ENCODE data around the gene STK10. TPM values are rescaled to one million over a fixed set of nuclear protein-coding genes. Genes with fewer than 3 reads are reported as not detected.
"Not testable (repeated sequence)": the region's sequence is repeated elsewhere in the genome, so short reads cannot be mapped to it uniquely, and the experiment has no call there.

STK10 gene
- polyA plus RNA-seq, 3 donors, result 12.7 to 22.4 (median 15.7) TPM

DNA sequence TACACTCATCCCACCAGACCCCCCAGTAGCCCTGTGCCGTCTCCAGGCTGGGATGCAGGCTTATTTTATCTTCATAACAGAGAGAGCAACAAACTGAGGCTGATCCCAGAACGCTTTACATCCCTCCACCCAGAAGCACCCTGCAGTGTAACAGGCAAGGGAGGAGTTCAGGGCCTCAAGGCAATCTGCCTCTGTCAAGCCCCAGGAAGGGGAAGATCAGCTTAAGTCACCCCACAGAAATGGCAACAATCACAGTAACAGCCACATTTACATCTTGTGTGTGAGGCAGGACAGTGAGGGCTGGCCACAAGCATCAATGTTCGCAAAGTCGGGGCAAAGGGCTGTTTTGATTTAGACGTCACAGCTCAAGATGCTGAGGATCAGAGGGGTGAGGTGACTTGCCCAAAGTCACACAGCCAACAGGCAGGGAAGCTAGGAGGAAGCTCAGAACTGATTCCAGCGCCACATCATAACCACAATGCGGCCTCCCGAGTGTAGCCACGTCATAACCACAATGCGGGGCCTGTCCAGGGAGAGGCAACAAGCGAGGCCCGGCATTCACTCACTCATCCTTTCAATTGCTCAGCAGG is 14.4 kb downstream of the STK10 start:
- no peak for DNase-seq (ENCODE audit: extremely low read depth in 1 of 11, low read depth in 9 of 11, low spot score in 4 of 11)

DNA sequence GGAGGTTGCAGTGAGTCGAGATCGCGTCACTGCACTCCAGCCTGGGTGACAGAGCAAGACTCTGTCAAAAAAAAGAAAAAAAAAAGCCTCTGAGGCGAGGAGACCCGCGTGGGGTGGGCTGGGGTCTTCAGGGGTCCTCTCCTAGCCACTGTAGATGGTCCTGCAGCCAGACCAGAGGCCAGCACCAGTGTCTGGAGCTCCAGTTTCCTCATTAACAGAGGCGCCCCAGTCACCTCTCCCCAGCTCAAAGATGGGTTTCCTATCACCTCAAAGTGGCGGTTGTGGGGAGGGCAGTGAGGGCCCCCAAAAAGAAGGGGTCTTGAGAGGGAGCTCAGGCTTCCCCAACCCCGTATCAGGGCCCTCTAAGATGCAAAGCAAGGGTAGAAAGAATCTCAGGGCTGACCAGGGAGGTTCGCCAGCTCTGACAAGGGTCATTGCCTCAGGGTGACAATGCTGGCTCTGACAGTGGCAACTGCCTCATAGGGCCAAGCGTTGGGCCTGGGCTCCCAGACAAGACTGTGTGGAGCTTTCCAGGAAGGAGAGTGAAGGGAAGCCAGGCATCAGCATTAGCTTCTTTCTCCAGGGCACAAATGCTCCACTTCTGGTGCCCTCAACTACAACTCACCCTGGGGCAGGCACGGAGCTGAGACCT is 15.0 kb downstream of the STK10 start:
- no peak for DNase-seq (ENCODE audit: extremely low read depth in 1 of 11, low read depth in 9 of 11, low spot score in 4 of 11)

DNA sequence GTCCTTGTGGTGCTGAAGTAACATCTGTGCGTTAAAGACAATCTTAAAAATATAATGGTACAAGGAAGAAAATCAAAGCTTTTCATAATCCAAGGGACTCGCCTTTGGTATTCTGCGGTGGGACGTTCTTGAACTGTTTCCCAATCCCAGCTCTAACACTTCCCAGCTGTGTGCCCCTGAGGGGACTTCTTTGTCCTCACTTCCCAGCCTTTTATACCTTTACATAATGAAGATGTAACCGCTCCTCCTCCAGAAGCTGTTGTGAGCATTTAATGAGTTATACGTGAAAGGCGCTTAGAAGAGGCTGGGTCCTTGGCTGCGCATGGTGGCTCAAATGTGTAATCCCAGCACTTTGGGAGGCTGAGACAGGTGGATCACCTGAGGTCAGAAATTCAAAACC is 16.9 kb downstream of the STK10 start:
- DNase-seq (ENCODE audit: extremely low read depth in 1 of 11, low read depth in 9 of 11, low spot score in 4 of 11), result no peak

DNA sequence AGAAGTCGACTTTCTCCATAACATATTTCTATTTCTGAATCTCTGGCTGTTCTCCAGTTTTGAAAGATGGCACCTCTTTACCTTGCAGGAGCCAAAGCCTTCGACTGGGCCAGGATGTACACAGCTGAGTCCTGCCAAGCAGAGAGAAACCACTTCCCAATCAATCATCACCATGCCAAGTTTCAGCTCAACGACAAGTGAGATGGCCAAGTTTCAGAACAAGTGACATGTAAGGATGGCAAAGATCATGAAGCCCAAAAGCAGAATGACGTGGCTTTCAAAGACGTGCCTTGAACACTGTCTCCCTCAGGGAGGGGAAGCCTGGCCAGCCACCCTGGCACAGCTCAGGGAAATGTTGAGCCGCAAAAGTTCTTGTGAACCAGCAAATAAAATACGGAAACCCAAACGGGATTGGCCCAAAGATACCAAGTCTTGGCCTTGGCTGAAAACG is 17.7 kb downstream of the STK10 start:
- no peak for DNase-seq (ENCODE audit: extremely low read depth in 1 of 11, low read depth in 9 of 11, low spot score in 4 of 11)

DNA sequence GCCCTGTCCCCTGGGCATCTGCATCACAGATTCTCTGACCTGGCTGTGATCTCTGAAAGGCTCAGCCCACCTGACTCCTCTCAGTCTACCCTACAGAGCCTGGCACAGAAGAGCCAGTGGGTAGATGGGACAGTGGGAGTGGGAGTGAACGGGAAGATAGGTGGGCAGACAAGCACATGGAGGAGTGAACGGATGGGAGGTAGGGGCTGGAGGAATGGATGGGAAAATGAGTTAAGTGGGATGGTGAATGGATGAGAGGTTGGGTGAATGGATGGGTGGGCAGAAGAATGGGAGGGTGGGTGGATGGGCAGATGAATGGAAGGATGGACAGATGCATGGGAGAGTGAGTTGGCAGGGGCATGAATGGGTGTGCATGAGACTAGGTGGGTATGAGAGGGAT is 18.8 kb downstream of the STK10 start:
- no peak for DNase-seq (ENCODE audit: extremely low read depth in 1 of 11, low read depth in 9 of 11, low spot score in 4 of 11)

DNA sequence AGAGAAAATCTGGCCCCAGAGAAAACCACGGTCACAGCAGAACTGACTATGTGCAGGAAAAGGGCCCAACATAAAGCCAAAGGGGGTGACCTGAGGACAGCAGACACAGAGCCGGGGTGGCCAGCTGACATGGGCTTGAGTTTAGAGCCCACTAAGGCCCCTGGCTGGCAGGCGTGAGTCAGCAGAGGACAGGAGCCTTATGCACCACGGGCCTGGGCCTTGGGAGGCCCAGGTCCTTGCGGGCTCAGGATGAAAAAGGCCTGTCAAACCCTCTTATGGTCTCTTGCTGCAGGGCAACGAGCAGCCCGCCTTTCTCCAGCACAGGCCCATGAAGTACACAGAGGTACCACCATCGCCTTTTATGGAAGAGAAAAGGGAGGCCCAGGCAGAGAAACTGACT is 19.7 kb downstream of the STK10 start:
- no peak for DNase-seq (ENCODE audit: extremely low read depth in 1 of 11, low read depth in 9 of 11, low spot score in 4 of 11)

DNA sequence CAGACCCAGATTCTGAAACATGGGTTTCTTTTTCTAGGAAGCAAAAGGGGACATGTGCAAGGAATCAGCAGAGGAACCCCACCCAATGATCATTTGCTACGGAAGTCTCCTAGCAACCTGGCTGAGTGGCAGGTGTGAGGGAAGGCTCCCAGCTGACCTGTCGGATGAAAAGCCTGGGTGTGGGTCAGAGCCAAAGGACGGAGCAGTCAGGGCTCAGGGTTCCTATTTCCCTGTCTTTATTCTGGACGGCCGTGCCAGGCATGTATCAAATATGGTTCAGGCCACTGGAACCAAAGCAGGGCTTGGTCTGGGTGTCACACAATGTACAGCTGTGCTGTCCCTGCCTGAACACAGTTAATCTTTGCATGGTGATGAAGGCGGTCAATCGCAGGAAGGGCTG is 20.1 kb downstream of the STK10 start:
- DNase-seq (ENCODE audit: extremely low read depth in 1 of 11, low read depth in 9 of 11, low spot score in 4 of 11), result no peak

DNA sequence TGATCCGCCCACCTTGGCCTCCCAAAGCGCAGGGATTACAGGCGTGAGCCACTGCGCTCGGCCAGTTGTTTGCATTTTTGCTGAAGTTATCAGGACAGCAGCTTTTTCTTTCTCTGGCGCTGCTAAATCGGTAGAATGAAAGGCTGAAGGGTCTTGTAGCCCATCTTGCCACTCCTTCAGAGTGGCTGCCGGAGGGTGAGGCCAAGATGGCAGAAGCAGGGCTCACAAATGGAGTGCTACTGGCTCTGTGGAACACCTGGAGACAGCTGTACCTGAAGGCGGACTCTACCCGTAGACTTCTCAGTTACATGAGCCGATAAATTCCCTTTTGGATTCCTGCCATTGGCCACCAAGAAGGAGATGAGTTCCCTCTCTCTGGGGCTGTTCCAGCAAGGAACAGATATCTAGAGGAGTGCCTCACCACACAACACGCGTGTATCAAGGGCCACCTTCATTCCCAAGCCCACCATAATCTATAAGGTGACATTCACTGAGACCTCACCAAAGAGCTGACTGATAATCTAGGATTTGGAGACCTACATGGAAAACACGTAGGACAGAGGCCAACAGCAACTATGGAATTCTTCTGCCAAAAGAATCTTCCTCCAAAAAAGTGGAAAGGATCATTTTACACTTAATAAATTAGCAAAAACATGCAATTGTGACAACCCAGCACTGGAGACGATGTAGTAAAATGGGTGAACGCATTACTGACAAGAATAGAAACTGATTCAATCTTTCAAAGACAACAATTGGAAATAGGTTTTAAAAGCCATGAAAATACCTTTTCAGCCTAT is 21.8 kb downstream of the STK10 start:
- no peak for DNase-seq (ENCODE audit: extremely low read depth in 1 of 11, low read depth in 9 of 11, low spot score in 4 of 11)

DNA sequence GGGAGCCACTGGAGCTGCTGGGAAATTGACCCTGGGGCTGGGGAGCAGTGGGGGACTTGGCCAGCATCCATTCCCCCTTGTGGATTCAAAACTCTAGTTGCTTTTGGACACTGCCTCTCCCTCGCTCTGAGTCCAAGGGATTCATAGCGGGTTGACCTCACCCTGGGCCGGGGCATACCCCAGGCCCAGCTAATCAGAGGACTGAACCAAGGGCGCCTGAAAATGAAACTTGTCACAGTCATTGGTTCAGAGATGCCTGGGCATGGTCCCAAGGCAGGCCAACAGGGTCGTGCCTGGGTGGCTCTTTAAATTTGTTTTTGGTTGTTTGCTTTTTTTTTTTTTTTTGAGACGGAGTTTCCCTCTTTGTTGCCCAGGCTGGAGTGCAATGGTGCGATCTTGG is 22.6 kb downstream of the STK10 start:
- no peak for DNase-seq (ENCODE audit: extremely low read depth in 1 of 11, low read depth in 9 of 11, low spot score in 4 of 11)

DNA sequence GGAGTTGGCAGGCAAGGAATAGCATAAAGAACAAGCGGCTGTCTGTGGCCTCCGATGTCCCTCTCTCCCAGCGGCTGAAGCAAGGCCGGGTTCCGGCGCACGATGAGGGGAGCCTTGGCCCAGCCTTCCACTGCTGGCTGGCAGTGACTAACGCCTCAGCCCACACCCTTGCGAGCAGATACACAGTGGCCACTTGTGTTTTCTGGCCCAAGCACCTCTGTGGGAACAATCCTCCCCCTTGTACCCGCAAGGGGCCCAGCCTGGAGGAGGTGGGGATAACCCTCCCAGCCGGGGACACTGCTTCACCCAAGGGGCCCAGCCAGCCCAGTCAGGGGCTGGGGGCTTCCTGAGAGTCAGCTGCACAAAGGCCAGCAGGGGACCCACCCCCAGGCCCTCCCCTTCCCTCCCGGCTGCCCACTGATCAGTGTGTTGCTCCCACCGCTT is 23.2 kb downstream of the STK10 start:
- no peak for DNase-seq (ENCODE audit: extremely low read depth in 1 of 11, low read depth in 9 of 11, low spot score in 4 of 11)

DNA sequence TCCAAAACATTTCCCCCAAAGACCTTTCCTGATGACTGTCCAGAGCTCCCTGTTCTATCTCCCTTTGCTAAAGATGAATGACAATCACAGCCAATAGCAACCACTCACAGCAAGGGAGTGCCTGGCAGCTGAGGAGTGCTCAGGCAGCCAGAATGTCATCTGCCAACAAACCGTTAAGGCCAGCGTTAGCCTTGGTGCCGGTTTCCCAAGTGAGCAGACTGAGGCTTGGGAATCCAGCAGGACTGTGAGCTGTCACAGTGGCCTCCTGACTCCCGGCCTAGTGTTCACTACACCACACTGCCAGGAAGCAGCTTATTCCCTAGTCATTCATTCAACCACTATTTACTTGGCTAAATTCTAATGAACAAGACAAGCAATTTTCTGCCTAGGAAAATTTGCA is 24.7 kb downstream of the STK10 start:
- DNase-seq (ENCODE audit: extremely low read depth in 1 of 11, low read depth in 9 of 11, low spot score in 4 of 11), result no peak

DNA sequence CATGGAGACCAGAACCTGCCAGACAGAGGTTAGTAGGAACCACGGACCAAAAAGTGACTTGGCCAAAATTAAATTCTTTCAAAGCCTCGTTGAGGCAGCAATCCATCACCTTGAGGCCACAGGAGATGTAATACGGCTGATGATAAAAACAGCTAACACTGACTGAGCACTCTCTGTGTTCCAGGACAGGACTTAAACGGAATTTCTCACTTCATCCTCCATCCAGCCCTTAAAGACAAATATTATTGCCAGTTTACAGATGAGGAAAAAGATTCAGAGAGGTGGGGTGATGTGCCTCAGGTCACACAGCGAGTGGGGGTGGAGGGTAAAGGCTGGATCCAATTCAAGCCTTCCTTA is 25.1 kb downstream of the STK10 start:
- no peak for DNase-seq (ENCODE audit: extremely low read depth in 1 of 11, low read depth in 9 of 11, low spot score in 4 of 11)

DNA sequence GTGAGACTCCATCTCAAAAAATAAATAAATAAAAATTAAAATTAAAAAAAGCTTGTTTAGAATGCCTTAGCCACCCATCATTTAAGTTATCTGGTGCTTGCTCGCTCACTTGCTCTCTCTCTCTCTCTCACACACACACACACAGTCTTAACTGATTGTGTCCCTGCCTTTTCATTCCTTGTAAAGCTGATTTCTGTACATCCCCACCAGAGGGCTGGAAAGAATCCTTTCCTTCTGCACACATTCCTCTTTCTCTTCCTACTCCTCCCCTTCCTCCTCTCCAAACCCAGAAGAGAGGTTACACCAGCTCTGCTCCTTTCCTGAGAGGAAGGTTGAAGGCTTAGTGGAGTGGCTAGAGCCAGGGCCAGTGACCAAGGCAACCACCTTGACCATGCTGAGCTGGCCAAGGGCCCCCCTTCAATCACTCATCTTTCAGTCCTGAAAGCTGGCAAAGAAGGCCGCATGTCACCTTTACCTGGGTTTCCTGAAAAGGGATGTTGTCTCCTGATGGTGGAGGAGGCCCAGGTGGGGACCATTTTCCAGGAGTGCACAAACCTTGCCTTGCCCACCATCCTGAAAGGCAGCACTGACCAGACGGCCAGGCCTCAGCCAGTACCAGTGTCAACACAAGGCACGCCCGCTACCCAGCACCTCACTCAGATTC is 25.6 kb downstream of the STK10 start:
- DNase-seq (ENCODE audit: extremely low read depth in 1 of 11, low read depth in 9 of 11, low spot score in 4 of 11), result no peak

DNA sequence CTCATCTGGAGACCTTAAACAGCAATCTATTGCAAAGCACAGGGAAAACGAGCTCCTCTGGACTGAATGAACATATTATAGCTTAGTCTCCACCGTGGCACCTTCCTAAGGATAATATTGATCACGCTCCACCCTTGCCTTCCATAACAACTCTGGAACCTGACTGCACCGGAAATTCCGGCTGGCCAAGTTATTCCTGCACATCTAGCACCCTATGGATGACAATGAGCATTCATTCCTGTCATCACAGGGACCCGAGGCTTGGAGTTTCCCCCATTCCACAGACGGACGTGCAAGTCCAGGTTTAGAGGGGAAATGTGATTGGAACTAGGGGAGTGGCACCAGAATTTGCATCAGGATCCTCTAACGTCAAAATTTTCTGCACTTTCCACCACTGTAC is 27.5 kb downstream of the STK10 start:
- no peak for DNase-seq (ENCODE audit: extremely low read depth in 1 of 11, low read depth in 9 of 11, low spot score in 4 of 11)

DNA sequence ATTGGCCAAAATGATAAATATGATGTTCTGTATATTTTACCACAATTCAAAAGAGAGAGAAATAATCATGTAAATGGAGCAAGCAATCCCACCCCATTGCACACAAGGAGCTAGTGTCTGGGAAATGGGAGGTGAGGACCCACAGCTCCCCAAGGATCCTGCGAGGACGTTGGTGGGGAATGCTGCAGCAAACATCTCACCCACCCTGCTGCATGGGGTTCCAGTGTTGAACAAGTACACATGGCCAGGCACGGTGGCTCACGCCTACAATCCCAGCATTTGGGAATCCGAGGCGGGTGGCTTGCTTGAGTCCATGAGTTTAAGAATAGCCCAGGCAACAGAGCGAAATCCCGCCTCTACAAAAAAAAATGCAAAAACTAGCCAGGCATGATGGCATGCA is 29.0 kb downstream of the STK10 start:
- no peak for DNase-seq (ENCODE audit: extremely low read depth in 1 of 11, low read depth in 9 of 11, low spot score in 4 of 11)

DNA sequence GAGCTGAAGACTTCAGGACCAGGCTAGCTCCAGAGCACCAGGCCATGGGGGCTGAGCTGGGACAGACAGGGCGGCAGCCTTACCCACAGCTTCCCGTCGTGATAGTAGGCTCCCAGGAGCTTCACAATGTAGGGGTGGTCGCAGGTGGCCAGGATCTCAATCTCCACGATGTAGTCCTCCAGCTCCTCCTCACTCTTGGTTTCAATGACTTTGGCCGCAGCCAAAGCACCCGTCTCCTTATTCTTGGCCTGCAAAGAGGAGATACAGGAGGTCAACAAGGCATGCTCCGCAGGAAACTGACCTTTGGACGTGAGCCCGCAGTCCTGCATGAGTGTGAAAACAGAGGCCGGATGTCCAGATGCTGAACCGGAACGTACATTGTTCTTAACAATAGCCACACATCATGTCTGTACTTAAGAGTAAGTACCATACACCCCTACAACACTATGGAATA is 31.5 kb downstream of the STK10 start:
- no peak for DNase-seq (ENCODE audit: extremely low read depth in 1 of 11, low read depth in 9 of 11, low spot score in 4 of 11)

DNA sequence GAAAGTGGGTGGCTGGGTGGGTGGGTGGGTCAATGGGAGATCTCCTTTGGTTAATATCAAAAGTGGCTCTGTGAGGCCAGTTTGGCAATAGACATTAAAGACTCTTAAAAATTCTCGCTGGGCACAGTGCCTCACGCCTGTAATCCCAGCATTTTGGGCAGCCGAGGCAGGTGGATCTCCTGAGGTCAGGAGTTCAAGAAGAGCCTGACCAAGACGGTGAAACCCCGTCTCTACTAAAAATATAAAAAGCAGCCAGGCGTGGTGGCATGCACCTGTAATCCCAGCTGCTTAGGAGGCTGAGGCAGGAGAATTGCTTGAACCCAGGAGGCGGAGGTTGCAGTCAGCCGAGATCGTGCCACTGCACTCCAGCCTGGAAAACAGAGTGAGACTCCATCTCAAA is 32.9 kb downstream of the STK10 start:
- DNase-seq (ENCODE audit: extremely low read depth in 1 of 11, low read depth in 9 of 11, low spot score in 4 of 11), result not testable (repeated sequence)

DNA sequence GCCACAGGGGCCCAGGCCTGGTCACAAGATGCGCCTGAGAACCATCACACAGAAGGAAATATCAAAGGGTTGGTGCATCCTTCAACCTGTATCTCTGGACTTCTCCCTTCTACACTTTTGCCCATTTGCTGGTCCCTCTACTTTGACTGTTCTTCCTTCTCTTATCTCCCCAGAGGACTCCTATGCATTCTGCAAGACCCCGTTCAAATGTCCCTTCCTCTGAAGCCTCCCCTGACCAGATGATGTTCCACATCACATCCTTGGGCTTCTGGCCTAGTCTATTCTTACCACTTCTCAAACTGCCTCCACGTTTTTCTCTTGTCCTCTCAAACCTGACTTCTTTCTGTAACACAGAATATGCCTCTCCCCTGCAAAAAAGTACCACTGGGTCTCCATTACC is 34.3 kb downstream of the STK10 start:
- no peak for DNase-seq (ENCODE audit: extremely low read depth in 1 of 11, low read depth in 9 of 11, low spot score in 4 of 11)

DNA sequence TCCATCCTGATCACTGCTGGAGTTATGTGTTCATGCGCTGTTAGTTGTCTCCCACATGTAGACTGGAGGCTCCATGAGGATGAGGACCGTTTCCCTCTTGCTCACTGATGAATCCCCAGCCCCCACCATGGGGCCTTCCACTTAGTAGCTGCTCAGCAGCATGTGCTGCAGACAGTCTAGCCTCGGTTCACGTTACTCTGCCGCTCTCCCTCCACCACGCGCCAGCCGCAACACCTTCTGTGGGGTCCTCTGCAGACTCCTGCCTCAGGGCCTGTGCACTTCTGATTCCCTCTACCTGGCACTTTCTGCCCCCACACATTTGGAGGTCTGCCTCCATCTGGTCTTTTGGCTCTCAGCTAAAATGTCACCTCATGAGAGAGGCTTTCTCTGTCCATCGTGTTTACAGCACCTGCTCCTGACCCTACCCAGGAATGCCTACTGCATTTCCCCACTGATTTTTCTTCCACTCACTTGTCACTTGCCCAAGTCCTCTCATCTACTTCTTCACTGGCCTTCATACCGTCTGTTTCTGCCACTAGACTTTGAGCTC is 36.3 kb downstream of the STK10 start:
- DNase-seq (ENCODE audit: extremely low read depth in 1 of 11, low read depth in 9 of 11, low spot score in 4 of 11), result no peak
